ENCODE measurements around the gene PXT1.
A peak's percentile ranks its signal among the peaks of the same experiment; 100 is the strongest.
"Not testable (repeated sequence)": the region's sequence is repeated elsewhere in the genome, so short reads cannot be mapped to it uniquely, and the experiment has no call there.

Gene PXT1, protein sequence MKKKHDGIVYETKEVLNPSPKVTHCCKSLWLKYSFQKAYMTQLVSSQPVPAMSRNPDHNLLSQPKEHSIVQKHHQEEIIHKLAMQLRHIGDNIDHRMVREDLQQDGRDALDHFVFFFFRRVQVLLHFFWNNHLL

DNA sequence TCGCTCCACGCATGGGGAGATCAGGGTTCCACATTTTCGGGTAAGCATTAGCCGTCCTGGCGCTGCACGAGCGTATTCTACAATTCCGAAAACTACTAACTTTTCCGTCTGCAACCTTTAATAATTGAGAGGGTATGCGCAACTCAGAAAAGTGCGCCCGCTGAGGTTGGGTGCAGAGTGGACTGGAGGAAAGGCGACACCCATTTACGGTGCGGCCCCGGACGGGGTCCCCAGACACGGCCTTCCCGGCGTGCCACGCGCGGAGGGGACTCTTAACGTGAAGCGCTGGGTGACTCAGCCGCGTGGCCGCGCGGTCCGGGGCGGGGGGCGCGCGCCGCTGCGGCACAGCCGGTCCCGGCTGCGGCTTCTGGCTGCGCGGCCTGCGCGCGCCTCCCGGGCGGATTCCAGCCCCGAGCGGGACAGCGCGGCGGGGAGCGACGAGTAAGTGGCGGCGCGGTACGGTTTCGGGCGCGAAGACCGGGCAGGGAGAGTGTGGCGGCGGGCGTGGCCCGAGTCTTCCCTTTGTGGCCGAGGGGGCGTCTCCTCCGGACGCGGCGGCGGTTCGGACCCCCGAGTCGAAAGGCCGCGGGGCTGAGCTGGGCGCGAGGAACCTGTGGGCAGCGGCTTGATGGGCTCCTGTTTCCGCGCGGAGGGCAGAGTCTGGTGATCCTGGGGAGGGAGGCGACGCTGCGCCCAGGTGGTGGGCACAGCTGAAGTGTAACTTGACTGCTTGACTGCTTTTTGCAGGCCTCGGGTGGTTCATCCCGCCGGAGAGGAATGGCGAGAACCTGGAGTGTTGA, at the start of gene PXT1, which contains the start of gene KCTD20:
TSS of gene PXT1 (minus strand) at position 184 of the 800 bp plus-strand sequence. CDS start 16,772 bp downstream, outside the sequence.
TSS of gene KCTD20 (plus strand) at position 330 of the 800 bp plus-strand sequence. CDS start 27,098 bp downstream, outside the sequence.
- DNase-seq (ENCODE audit: low spot score): peak; percentile 93
- no peak for FAIRE-seq

DNA sequence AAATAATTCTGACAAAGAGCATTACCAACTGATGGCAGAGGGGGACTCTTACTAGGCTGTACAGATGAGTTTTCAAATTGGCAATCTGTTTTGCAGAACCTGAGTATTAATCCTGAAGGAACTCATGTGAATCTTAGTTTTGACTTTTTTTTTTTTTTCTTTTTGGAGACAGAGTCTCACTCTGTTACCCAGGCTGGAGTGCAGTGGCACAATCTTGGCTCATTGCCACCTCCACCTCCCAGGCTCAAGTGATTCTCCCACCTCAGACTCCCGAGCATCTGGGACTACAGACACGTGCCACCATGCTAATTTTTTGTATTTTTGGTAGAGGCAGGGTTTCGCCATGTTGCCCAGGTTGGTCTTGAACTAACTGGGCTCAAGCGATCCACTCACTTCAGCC, 49.4 kb upstream of the PXT1 start:
- no peak for FAIRE-seq
- DNase-seq (ENCODE audit: low spot score): no peak

DNA sequence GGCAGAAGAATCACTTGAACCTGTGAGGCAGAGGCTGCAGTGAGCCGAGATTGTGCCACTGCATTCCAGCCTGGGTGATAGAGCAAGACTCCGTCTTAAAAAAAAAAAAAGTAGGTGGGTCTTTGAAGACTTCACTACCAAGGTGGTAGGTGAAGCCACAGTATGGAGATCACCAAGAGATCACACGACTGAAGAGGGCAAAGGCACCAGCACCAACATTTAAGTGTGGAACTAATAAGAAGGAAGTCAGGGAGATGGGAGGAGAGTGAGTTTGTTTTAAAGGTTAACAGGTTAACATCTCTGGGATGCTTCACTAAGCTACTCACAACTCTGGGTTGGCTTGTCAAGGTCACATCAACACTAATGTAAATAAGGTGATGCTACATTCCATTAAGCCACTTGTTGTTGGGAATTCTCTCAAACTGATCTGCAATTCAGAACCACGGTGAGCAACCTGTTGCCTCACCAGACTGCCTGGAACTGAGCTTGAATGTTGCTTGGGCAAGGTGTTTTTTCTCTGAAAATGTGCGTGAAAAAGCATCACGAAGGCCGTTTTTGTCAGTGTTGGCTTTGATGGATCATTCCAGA, 48.8 kb upstream of the PXT1 start:
- DNase-seq (ENCODE audit: low spot score): no peak
- FAIRE-seq: no peak

DNA sequence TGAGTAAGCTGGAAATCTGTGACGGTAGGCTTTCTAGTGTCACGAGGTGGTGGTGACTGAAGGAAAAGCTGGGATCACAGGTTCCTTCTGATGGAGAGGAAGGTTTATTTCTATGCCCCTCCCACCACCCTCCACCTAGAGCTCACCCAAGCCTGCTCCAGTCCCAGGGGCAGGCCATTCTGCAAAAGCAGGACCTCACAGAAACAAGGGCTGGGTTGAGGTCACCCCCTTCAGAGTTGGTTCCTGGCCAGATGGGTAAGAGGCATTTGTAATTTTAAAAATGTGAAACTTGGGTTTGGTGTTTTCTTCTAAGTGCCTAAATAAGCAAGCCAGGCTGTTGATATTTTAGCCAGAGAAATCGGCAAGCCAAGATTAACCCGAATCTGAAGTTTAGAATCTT, 46.8 kb upstream of the PXT1 start:
- no peak for DNase-seq (ENCODE audit: low spot score)
- no peak for FAIRE-seq

DNA sequence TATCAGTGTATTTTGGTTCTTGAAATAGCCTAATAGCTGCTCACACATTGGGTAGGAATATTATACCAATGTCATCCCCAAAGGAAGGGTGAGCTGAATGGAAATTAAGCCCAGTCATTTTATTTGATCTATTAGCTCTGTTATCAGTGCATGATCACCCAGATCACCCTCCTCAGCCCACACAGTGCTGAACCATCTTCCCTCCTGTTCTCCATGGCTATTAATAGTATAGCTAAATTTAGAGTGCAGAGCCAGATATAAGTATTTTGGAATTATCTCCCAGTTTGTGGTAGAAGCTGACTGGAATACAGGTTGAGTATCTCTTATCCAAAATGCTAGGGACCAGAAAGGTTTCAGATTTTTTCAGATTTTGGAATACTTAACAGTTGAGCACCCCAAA, 45.6 kb upstream of the PXT1 start:
- DNase-seq (ENCODE audit: low spot score) (no peak), FAIRE-seq (no peak)

DNA sequence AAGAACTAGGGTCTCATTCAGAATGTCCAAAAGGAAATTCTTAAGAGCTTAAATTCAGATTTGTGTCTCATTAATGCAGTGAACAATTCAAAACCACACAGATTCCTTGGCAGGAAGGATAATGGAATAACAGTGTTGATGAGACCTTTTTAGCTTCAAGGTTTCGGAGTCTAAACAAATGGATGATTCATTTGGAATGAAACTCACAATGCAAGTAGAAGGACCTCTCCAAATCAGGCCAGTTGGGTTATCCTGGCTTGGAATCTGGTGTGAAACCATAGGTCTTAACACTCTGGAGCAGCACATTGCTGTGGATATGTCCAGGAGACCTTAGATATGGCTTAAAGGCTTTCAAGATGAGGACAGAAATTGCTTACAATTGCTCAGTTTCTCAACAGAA, 45.0 kb upstream of the PXT1 start:
- FAIRE-seq (no peak), DNase-seq (ENCODE audit: low spot score) (no peak)

DNA sequence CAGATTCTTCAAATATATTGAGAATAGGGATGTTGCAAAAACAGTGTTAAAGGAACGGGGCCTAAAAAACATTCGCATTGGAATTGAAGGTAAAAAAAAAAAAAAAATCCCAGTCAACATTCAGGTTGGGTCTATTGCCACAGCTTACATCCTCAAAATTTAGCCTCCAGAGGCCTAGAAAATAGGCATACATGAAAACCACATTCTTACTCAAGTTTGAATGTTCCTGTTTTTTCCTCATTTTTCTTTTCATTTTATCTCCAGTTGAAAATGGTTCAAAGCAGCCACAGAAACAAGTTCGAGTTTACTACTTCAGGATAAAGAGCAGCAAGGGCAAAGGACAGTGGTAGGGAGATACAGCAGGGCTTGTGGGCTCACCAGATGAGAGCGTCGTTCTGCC, 42.1 kb upstream of the PXT1 start:
- no peak for DNase-seq (ENCODE audit: low spot score)
- no peak for FAIRE-seq

DNA sequence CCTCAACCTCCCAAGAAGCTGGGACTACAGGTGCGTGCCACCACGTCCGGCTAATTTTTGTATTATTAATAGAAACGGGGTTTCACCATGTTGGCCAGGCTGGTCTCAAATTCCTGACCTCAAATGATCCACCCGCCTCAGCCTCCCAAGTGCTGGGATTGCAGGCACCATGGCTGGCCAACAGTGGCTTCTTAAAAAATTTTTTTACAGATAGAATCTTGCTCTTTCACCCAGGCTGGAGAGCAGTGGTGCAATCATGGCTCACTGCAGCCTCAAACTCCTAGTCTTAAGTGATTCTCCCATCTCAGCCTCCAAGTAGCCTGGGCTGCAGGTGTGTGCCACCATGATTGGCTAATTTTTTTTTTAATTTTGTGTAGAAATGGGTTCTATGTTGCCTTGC, 40.7 kb upstream of the PXT1 start:
- FAIRE-seq; DNase-seq (ENCODE audit: low spot score): not testable (repeated sequence)

DNA sequence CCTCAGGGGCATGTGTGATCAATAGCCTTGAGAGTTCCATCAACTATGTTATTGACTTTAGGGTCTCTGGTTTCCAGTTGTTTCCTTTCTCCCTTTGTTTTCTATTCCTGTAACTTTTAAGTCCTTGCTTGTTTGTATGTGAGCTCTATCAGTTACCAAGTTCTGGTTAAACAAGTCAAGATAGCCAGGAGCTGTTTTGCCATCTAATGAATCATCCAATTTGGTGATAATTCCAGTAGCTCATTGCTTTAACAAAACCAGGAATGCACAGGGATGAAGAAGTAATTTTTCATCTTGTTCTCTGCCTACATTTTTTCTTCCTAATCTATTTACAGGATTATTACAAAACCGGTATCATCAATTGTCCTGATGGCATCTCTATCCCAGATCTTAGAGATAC, 36.6 kb upstream of the PXT1 start:
- no peak for FAIRE-seq

DNA sequence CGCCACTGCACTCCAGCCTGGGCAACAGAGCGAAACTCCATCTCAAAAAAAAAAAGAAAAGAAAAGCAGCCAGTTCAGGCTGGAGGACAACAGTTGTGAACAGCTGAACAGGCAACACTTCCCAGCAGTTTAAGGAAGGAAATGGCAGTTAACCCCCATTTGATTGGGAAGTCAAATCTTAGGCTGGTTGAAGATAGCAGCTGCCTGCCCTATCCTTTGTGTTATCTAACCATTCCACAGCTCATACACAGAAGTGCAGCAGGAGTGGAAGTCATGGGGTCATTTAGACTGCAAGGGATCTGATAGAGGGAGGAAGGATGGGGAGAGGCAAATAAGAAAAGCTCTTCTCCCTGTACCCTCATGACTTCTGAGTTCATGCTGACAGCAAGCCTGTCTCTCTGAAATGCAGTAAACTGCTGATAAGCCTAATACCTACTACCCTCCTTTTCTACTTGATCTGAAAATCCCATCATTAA, 35.4 kb upstream of the PXT1 start:
- DNase-seq (ENCODE audit: low spot score): no peak
- no peak for FAIRE-seq

More for the DNA sequence above, 36.6 kb upstream of the PXT1 start:
- DNase-seq (ENCODE audit: low spot score): no peak

DNA sequence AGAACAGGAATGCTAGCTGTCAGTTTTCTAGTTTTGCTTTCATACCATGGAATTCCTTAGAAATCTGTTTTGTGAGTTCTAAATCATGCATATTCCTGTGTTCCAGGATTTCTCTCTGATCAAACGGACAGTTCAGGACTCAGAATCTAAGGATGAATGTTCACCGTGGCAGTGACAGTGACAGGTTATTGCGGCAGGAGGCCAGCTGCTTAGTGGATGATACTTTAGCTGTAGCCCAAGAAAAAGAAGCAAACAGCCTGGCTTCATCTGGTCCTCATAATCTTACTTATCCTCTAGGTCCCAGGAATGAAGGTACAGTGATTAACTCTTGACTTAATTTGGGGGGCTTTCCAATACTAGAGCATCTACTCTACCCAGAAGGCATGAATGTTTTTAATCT, 27.3 kb upstream of the PXT1 start:
- FAIRE-seq: no peak
- DNase-seq (ENCODE audit: low spot score): no peak

DNA sequence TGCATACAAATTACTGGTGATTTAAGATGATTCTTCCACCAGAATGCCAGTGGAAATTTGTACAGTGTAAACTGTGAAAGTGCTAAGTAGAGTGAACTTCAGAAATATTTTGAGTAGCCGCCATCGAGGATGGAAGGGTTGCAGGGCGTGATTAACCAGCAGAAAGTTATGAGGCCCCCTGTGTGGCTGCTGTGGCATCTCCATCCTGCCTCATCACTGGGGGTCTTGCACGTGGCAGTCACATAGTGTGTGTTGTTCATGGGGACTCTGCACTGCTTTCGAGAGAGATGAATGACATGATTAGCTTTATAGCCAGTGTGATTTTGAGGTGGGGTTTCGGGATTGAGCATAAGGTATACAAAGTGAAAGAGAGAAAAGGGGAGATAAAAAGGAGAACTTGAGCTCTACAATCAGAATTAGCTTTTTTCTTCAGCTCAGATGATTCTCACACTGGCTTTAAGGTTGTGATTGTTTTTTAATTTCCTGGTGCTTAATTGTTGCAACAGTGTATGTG, 26.6 kb upstream of the PXT1 start:
- DNase-seq (ENCODE audit: low spot score): no peak
- no peak for FAIRE-seq

DNA sequence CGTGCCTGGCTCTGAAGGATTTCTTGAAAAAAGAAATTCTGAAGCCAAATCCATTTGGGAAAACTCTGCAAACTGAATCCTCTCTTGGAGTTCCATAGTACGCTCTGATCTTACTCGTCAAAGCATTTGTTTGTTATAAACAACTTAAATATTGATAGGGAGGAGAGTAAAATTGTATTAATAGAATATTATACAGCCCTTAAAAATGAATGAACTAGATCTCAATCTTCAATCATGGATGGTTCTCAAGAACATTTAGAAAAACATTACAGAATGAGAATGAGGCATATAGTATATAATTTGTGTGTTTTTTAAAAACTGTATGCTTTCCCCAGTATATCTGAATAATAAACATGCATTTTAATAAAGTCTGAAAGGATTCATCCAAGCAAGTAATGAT, 25.0 kb upstream of the PXT1 start:
- FAIRE-seq: no peak
- no peak for DNase-seq (ENCODE audit: low spot score)

DNA sequence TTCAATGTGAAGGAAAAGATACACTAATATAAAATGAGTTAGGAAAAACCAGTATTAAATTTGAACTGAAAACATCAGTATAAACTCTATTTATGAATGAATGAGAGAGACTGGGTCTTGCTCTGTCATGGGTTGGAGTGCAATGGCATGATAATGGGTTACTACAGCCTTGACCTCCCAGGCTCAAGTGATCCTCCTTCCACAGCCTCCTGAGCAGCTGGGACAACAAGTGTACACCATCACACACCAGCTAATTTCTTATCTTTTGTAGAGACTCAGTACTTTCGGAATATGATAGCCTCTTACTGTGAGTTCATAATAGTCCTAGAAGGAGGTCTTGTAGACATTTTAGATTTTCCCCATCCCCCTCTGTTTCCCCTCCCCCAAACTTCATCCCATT, 21.6 kb upstream of the PXT1 start:
- DNase-seq (ENCODE audit: low spot score): no peak
- no peak for FAIRE-seq

DNA sequence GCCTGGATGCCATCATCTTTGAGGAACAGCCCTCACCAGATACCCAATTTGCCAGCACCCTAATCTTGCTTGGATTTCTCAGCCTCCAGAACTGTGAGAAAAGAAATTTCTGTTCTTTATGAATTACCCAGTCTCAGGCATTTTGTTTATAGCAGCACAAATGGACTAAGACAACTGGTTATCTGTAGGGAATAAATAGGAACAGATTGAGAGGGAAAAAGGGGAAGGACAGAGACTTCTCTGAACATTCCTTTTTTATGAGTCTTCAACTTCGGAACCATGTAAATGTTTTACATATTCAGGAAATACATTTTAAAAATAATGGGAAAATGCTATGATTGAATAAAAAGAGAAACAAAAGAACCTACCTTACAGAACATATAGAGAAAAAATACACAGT, 21.0 kb upstream of the PXT1 start:
- DNase-seq (ENCODE audit: low spot score) (no peak), FAIRE-seq (no peak)

DNA sequence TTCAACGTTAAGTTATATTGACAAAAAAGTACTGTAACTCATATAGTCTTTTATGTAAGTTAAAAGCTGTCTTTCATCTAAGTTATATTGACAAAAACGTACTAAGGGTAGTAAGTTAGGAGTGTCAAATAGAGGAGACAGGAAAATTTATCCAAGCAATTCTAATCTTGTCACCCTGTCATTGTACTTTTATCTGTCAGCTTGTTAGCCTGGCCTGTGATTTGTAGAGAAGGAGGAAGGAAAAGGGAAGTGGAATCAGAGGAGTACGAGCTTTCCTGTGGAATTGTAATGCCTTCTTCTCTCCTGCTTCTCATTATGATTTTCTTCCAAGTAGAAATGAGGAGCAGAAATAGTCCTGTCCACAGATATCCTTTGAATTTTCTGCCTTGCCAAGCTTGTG, 19.0 kb upstream of the PXT1 start:
- FAIRE-seq: no peak
- DNase-seq (ENCODE audit: low spot score): no peak

DNA sequence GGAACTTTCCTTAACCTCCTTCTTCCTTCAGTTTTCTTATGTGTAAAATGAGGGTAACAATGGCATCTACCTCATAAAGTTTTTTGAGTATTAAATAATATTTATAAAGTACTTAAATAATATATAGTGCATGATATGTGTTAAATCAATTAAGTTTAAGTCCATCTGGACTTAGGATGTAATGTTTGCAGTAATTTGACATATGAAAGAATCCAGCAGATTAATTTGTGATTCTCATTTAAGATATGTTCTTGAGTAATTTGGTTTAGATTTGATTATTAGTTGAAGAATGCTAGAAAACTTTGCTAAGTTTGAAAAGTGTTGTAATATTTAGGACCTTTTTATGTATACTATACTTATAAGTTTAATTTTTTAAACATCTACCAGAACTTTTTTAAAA, 18.3 kb upstream of the PXT1 start:
- DNase-seq (ENCODE audit: low spot score) (no peak), FAIRE-seq (no peak)

DNA sequence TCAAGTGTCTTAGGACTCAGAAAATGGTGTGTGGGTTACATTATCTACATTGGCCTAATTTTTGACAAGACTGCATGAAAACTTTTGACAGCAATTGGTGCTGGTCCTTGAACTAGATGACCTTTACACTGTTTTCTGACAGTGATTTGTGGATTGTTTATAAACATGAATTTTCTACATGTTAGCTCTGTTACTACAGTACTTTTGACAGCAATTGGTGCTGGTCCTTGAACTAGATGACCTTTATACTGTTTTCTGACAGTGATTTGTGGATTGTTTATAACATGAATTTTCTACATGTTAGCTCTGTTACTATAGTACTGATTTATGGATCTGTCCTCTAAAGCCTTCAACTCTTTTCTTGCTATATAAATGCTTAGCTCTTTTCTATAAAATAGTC, 16.8 kb upstream of the PXT1 start:
- FAIRE-seq: no peak
- no peak for DNase-seq (ENCODE audit: low spot score)

DNA sequence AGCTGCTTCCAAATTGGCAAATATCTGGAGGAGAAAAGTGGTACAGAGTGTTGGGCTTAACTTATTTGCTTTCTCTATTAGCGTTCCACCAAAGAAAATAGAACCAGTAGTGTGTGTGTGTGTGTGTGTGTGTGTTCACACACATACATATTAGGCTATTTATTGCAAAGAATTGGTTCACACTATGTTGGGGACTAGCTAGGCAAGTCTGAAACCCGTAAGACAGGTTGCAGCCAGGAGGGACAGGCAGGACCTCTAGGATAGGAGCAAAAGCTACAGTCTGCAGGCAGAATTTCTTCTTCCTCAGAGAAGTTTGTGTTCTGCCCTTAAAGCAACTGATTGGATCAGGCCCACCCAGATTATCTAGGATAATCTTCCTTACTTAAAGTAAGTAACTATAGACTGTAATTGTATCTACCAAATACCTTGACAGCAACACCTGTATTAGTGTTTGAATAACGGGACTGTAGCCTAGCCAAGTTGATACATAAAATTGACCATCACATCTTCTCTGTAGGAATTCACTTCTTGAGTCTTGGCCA, 12.9 kb upstream of the PXT1 start:
- no peak for DNase-seq (ENCODE audit: low spot score)
- peak; percentile 5 for FAIRE-seq

DNA sequence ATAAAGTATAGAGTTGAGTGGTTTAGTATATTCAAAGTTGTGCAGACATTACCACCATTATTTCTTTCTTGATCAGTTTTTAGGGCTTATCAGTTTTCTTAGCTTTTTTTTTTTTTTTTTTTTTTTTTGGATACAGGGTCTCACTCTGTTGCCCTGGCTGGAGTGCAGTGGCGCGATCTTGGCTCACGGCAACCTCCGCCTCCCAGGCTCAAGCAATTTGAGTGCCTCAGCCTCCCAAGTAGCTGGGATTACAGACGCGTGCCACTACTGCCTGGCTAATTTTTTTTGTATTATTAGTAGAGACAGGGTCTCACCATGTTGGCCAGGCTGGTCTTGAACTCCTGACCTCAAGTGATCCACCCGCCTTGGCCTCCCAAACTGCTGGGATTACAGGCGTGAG, 10.2 kb upstream of the PXT1 start:
- not testable (repeated sequence) for DNase-seq (ENCODE audit: low spot score); FAIRE-seq

DNA sequence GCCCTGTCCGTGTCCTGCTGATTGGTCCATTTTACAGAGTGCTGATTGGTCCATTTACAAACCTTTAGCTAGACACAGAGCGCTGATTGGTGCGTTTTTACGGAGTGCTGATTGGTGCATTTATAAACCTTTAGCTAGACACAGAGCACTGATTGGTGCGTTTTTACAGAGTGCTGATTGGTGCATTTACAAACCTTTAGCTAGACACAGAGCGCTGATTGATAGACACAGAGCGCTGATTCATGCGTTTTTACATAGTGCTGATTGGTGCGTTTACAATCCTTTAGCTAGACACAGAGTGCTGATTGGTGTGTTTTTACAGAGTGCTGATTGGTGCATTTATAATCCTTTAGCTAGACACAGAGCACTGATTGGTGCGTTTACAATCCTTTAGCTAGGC, 6.5 kb upstream of the PXT1 start:
- not testable (repeated sequence) for DNase-seq (ENCODE audit: low spot score); FAIRE-seq

DNA sequence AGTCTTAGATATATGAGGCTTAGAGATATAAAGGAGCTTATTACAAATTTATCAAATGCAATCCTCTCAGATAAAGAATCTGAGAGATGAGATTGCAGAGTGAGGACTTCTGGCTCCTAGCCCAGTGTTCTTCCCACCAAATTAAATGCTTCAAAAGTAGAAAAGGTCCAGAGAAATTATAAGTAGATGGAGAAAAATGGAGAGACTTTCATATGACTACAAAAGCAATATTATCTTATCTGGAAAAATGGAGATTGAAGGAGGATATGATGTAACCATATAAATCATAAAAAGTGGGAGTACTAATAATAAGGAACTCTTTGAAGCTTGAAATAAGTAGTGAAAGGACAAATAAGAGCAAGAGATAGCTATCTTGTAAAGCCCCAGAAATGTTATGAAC, 3.0 kb upstream of the PXT1 start:
- DNase-seq (ENCODE audit: low spot score): no peak
- no peak for FAIRE-seq

All from urothelium cell line (cell line).